Loucy (cell line): ENCODE results near the gene PITX1.

Experiments used
- CTCF ChIP-seq: fragments of 200-600 bp; sonication (generic); conservative IDR thresholded peaks from 2 replicates; pipeline ENCODE4 v1.5.1; 2014; ENCODE audit warnings: mild to moderate bottlenecking, antibody characterized with exemption, low read length
- EZH2phosphoT487 ChIP-seq: fragments of 200-600 bp; IDR thresholded peaks from 2 replicates; pipeline ENCODE4 v1.6.1; 2018; ENCODE audit warnings: antibody characterized with exemption, mild to moderate bottlenecking, moderate library complexity, borderline replicate concordance

DNA sequence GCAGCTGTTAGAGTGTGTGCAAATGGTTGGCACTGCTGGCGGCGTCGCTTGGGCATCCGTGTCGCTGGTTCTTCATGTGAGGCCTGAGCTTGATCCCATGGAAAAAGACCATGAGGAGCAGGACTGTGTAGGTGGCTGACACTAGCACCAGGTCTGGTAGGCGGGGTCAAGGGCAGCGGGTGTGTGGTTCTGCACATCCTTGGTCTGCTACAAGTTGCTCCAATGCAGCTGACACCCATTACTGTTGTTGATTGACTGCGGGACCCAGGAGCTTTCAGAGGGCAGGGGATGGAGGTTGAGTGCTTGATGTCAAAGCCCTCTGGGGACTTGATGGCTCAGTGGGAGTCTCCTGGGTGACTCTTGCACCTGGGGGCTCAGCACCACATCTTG, 29.0 kb upstream of the PITX1 start:
- TF ChIP-seq CTCF (no peak), EZH2phosphoT487 (no peak)
